Measurements from ENCODE around the gene PHF23.

PHF23 gene

GRCh38 chr17:7229504-7229903, 9.8 kb downstream of the PHF23 start:
- peaks cover 58% of the 10 kb centered on the region for H3K79me2 ChIP-seq (ENCODE audit: insufficient read depth, low read length)
- peaks cover 15% of the 10 kb centered on the region for H4K20me1 ChIP-seq (ENCODE audit: insufficient read depth, low read length, poor library complexity, severe bottlenecking)
- H2AFZ ChIP-seq (ENCODE audit: low read length): no peak overlapping the region
- H3K9ac ChIP-seq (ENCODE audit: low read depth, low read length, poor library complexity, severe bottlenecking): no peak overlapping the region
- no peaks in the 10 kb centered on the region for H3K27me3 ChIP-seq (ENCODE audit: insufficient read depth, low read length, poor library complexity, severe bottlenecking)
- TF ChIP-seq EZH2phosphoT487 (IDR thresholded peaks at IDR 0.05; ENCODE audit: borderline replicate concordance): no peak
- TF ChIP-seq CTCF (conservative IDR thresholded peaks at IDR 0.05; ENCODE audit: low read length): no peak
- peaks cover 17% of the 10 kb centered on the region for H3K4me1 ChIP-seq (ENCODE audit: insufficient read depth, low read length, poor library complexity, severe bottlenecking)
- H3K36me3 ChIP-seq (ENCODE audit: insufficient read depth, low read length): peaks cover 42% of the 10 kb centered on the region; the same call in 1 of the 2 replicates
- no peak overlapping the region for H3K4me2 ChIP-seq (ENCODE audit: low read depth, low read length, poor library complexity, severe bottlenecking)
- no peaks in the 10 kb centered on the region for H3F3A ChIP-seq (ENCODE audit: low read depth)
- no peak overlapping the region for H3K4me3 ChIP-seq (ENCODE audit: low read length, poor library complexity, severe bottlenecking)
- no peaks in the 10 kb centered on the region for H3K9me3 ChIP-seq (ENCODE audit: insufficient read depth, low read depth, low read length)
- no peaks in the 10 kb centered on the region for H3K9me2 ChIP-seq (replicated peaks; ENCODE audit: low read depth, low read length)

- Histone ChIP-seq H3K27me3 (ENCODE audit: insufficient read depth, low read length, poor library complexity, severe bottlenecking) (no peaks in the 10 kb centered on the region), H3K9me2 (replicated peaks; ENCODE audit: low read depth, low read length) (no peaks in the 10 kb centered on the region), H3F3A (ENCODE audit: low read depth) (no peaks in the 10 kb centered on the region), H4K20me1 (ENCODE audit: insufficient read depth, low read length, poor library complexity, severe bottlenecking) (peaks cover 15% of the 10 kb centered on the region), H3K9ac (ENCODE audit: low read depth, low read length, poor library complexity, severe bottlenecking) (no peak overlapping the region), H3K4me1 (ENCODE audit: insufficient read depth, low read length, poor library complexity, severe bottlenecking) (peaks cover 17% of the 10 kb centered on the region), H3K36me3 (ENCODE audit: insufficient read depth, low read length) (peaks cover 46% of the 10 kb centered on the region; the same call in 1 of the 2 replicates), H3K79me2 (ENCODE audit: insufficient read depth, low read length) (peaks cover 54% of the 10 kb centered on the region), H3K4me3 (ENCODE audit: low read length, poor library complexity, severe bottlenecking) (no peak overlapping the region), H3K9me3 (ENCODE audit: insufficient read depth, low read depth, low read length) (no peaks in the 10 kb centered on the region), H3K4me2 (ENCODE audit: low read depth, low read length, poor library complexity, severe bottlenecking) (no peak overlapping the region), H2AFZ (ENCODE audit: low read length) (no peak overlapping the region)
- no peak for TF ChIP-seq EZH2phosphoT487 (IDR thresholded peaks at IDR 0.05; ENCODE audit: borderline replicate concordance)
- TF ChIP-seq CTCF (conservative IDR thresholded peaks at IDR 0.05; ENCODE audit: low read length): no peak
These were observed 10.3 kb downstream of the PHF23 start for GRCh38 chr17:7228920-7229319.

- H3K9ac ChIP-seq (ENCODE audit: low read depth, low read length, poor library complexity, severe bottlenecking): no peak overlapping the region
- H3K27me3 ChIP-seq (ENCODE audit: insufficient read depth, low read length, poor library complexity, severe bottlenecking): no peaks in the 10 kb centered on the region
- H4K20me1 ChIP-seq (ENCODE audit: insufficient read depth, low read length, poor library complexity, severe bottlenecking): peaks cover 6% of the 10 kb centered on the region
- H3K4me1 ChIP-seq (ENCODE audit: insufficient read depth, low read length, poor library complexity, severe bottlenecking): peaks cover 6% of the 10 kb centered on the region
- peaks cover 63% of the 10 kb centered on the region; the same call in 1 of the 2 replicates for H3K36me3 ChIP-seq (ENCODE audit: insufficient read depth, low read length)
- H3K9me2 ChIP-seq (replicated peaks; ENCODE audit: low read depth, low read length): no peaks in the 10 kb centered on the region
- peaks cover 35% of the 10 kb centered on the region for H3K79me2 ChIP-seq (ENCODE audit: insufficient read depth, low read length)
- no peak overlapping the region for H3K4me2 ChIP-seq (ENCODE audit: low read depth, low read length, poor library complexity, severe bottlenecking)
- H3K4me3 ChIP-seq (ENCODE audit: low read length, poor library complexity, severe bottlenecking): no peak overlapping the region
- H2AFZ ChIP-seq (ENCODE audit: low read length): no peak overlapping the region
- TF ChIP-seq CTCF (conservative IDR thresholded peaks at IDR 0.05; ENCODE audit: low read length) (no peak), EZH2phosphoT487 (IDR thresholded peaks at IDR 0.05; ENCODE audit: borderline replicate concordance) (no peak)
- H3K9me3 ChIP-seq (ENCODE audit: insufficient read depth, low read depth, low read length): no peaks in the 10 kb centered on the region
- no peaks in the 10 kb centered on the region for H3F3A ChIP-seq (ENCODE audit: low read depth)
These were observed 12.2 kb downstream of the PHF23 start for GRCh38 chr17:7226721-7227710.
